ENCODE measurements around the gene SHQ1. TPM values are rescaled to one million over a fixed set of nuclear protein-coding genes. Genes with fewer than 3 reads are reported as not detected.

SHQ1 gene
- total RNA-seq, 4 donors from 2014 or later: 9.7 to 17.2 (median 12.2) TPM

GRCh38 chr3:72699631-72700030 lies 148.6 kb downstream of the SHQ1 start:
- H3K4me3 ChIP-seq (ENCODE audit: low read depth, poor library complexity, severe bottlenecking): no peak overlapping the region
- intact Hi-C loops (cut with DNase I; ENCODE audit: low total_unique reads): no loop called here
- no peak for TF ChIP-seq POLR2A (IDR thresholded peaks at IDR 0.05)
- TF ChIP-seq, protein P1, sequence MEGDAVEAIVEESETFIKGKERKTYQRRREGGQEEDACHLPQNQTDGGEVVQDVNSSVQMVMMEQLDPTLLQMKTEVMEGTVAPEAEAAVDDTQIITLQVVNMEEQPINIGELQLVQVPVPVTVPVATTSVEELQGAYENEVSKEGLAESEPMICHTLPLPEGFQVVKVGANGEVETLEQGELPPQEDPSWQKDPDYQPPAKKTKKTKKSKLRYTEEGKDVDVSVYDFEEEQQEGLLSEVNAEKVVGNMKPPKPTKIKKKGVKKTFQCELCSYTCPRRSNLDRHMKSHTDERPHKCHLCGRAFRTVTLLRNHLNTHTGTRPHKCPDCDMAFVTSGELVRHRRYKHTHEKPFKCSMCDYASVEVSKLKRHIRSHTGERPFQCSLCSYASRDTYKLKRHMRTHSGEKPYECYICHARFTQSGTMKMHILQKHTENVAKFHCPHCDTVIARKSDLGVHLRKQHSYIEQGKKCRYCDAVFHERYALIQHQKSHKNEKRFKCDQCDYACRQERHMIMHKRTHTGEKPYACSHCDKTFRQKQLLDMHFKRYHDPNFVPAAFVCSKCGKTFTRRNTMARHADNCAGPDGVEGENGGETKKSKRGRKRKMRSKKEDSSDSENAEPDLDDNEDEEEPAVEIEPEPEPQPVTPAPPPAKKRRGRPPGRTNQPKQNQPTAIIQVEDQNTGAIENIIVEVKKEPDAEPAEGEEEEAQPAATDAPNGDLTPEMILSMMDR (IDR thresholded peaks at IDR 0.05): no peak
- WGBS, 2 donors: 47 to 55% methylated on average over 5 of the region's 5 CpGs
- DNase-seq (ENCODE audit: low spot score in 2 of 2): no peak

Other genes starting within 250 kb of the SHQ1 start
- gene GXYLT2, start 39.6 kb upstream of the SHQ1 start, total RNA-seq: 1 to 10 TPM in 3 of 4 donors, under 1 TPM in 1; 0.72 to 6.8 (median 2.3) TPM
- gene PPP4R2, start 148.4 kb upstream of the SHQ1 start, total RNA-seq: 10 to 100 TPM; 29.3 to 34.9 (median 30.7) TPM
- gene EBLN2, start 213.2 kb upstream of the SHQ1 start, total RNA-seq: 1 to 10 TPM in 3 of 4 donors, under 1 TPM in 1; 0.93 to 3.7 (median 1.5) TPM